Lung (tissue), 12 donors: ENCODE results near the gene FRAS1. TPM values are rescaled to one million over a fixed set of nuclear protein-coding genes. Genes with fewer than 3 reads are reported as not detected.

Experiments used
- ATAC-seq: fragments of 200-7000 bp; cut with Tn5 transposase; one replicate; pipeline ENCODE4 v1.9.1; 2020; ENCODE audit warnings: moderate number of reproducible peaks; ENCODE audit not compliant: insufficient read depth, low FRiP score
- DNase-seq, 3 donors: peaks; one replicate each; pipeline ENCODE4 v3.0.0-alpha.2; 2013 to 2017
- H3K27ac ChIP-seq, 2 donors: one replicate each; pipeline ENCODE4 v1.5.1; 2013; ENCODE audit warnings: mild to moderate bottlenecking in 2 of 2, moderate library complexity in 2 of 2, control low read depth in 1 of 2, inconsistent platforms in 1 of 2, low read depth in 1 of 2, low read length in 1 of 2
- H3K27me3 ChIP-seq, 3 donors: one replicate each; pipeline ENCODE4 v1.5.1; 2013; ENCODE audit warnings: low read length in 2 of 3; ENCODE audit not compliant: control insufficient read depth in 3 of 3, insufficient read depth in 3 of 3
- H3K36me3 ChIP-seq, 4 donors: one replicate each; pipeline ENCODE4 v1.5.1; 2013; ENCODE audit warnings: low read length in 4 of 4, mild to moderate bottlenecking in 1 of 4, moderate library complexity in 1 of 4; ENCODE audit not compliant: control insufficient read depth in 4 of 4, insufficient read depth in 4 of 4
- H3K4me1 ChIP-seq, 5 donors: one replicate each; pipeline ENCODE4 v1.5.1; 2013; ENCODE audit warnings: low read length in 5 of 5, mild to moderate bottlenecking in 2 of 5, moderate library complexity in 1 of 5; ENCODE audit not compliant: control insufficient read depth in 5 of 5, insufficient read depth in 5 of 5
- H3K4me3 ChIP-seq: one replicate; pipeline ENCODE4 v1.5.1; 2013; ENCODE audit warnings: mild to moderate bottlenecking, control low read depth, moderate library complexity
- H3K9ac ChIP-seq, 2 donors: one replicate each; pipeline ENCODE4 v1.5.1; 2013; ENCODE audit warnings: low read length in 2 of 2, control low read depth in 1 of 2; ENCODE audit not compliant: insufficient read depth in 1 of 2
- H3K9me3 ChIP-seq, 4 donors: one replicate each; pipeline ENCODE4 v1.5.1; 2013; ENCODE audit warnings: low read length in 3 of 4, mild to moderate bottlenecking in 1 of 4, moderate library complexity in 1 of 4; ENCODE audit not compliant: control insufficient read depth in 4 of 4, insufficient read depth in 3 of 4
- CTCF ChIP-seq: IDR thresholded peaks from 2 replicates; pipeline ENCODE4 v1.5.1; 2012; ENCODE audit warnings: mild to moderate bottlenecking; ENCODE audit errors: control extremely low read depth, extremely low read depth
- WGBS, 2 donors: extraction: QIAGEN DNeasy Blood & Tissue Kit; methylation state at CpG; one replicate each; pipeline ENCODE4 v1.1.7; 2013; 5-methylcytosine and 5-hydroxymethylcytosine counted together
- polyA plus RNA-seq, 2 donors: library from polyadenylated mRNA; stranded (reverse); fragments of 200-250 nt; gene quantifications; one replicate each; pipeline ENCODE4 v1.2.1, GENCODE V29; 2013
- total RNA-seq, 2 donors: library from RNA; depleted of rRNA in 1 of 2; stranded (reverse); fragments of >200 nt in 1 of 2; gene quantifications; one replicate each; pipeline ENCODE4 v1.2.1, GENCODE V29; 2014 to 2021
- donor health status: control.
- donor health status: control.
- donor health status: Bipolar disorder and iron deficiency.
- donor health status: healthy.
- donor health status: DM: yes; HTN: yes; CAD: no.

FRAS1 gene
- total and polyA plus RNA-seq, 4 donors, result 0.45 to 53.8 (median 6.9) TPM

- DNase-seq (peak in 2 of 3 donors; percentile 55 to 71), ATAC-seq (no peak)
- TF ChIP-seq CTCF, result no peak
- Histone ChIP-seq H3K27me3 (no peaks in the 10 kb centered on the region), H3K4me1 (no peaks in the 10 kb centered on the region), H3K9me3 (no peaks in the 10 kb centered on the region), H3K9ac (no peak overlapping the region), H3K36me3 (peaks cover 0 to 8% (median 4%) of the 10 kb centered on the region in 4 donors), H3K4me3 (no peak overlapping the region), H3K27ac (no peak overlapping the region)
- WGBS, 2 donors, result 59 to 86% methylated on average over 6 of the region's 6 CpGs
Measured at GRCh38 chr4:78370631-78371372, 313.7 kb downstream of the FRAS1 start.

- no peaks in the 10 kb centered on the region for H3K9me3 ChIP-seq
- no peaks in the 10 kb centered on the region for H3K27me3 ChIP-seq
- peaks cover 0 to 8% (median 1%) of the 10 kb centered on the region in 4 donors for H3K36me3 ChIP-seq
- WGBS, 2 donors, result 82 to 91% methylated on average over 5 of the region's 5 CpGs
- no peak overlapping the region for H3K4me3 ChIP-seq
- ATAC-seq (no peak), DNase-seq (peak in 1 of 3 donors; percentile 3)
- H3K27ac ChIP-seq, result no peak overlapping the region
- H3K4me1 ChIP-seq, result no peaks in the 10 kb centered on the region
- TF ChIP-seq CTCF, result no peak
- H3K9ac ChIP-seq, result no peak overlapping the region
Measured at GRCh38 chr4:78372355-78372988, 315.3 kb downstream of the FRAS1 start.

GRCh38 chr4:78377555-78377954 is 320.4 kb downstream of the FRAS1 start:
- ATAC-seq, result no peak
- Histone ChIP-seq H3K36me3 (peaks cover 0 to 8% (median 2%) of the 10 kb centered on the region in 4 donors), H3K27me3 (no peaks in the 10 kb centered on the region), H3K9me3 (no peaks in the 10 kb centered on the region), H3K4me1 (no peaks in the 10 kb centered on the region), H3K4me3 (no peak overlapping the region), H3K27ac (no peak overlapping the region), H3K9ac (no peak overlapping the region)
- TF ChIP-seq CTCF, result no peak
- DNase-seq, result no peak
- WGBS, 2 donors, result 92 to 98% methylated on average over 2 of the region's 2 CpGs
